ENCODE data around the gene GLO1.

DNA sequence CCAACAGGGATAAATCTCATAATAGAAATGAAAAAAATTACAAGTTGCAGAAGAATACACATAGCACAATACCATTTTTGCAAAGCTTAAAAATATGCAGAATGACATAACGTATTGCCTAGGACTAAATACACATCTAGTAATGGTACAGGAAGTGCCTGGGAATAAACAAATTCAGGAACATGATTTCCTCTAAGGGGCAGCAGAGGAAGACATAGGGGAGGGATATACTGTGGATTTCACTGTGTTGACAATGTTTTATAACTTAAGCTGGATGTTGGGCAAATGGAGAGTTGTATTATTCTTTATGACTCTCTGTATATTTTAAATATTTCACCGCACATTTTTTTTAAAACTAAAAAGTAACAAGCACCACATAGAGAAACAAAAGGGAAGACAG is 5.6 kb upstream of the GLO1 start:
- TF ChIP-seq, protein P1, sequence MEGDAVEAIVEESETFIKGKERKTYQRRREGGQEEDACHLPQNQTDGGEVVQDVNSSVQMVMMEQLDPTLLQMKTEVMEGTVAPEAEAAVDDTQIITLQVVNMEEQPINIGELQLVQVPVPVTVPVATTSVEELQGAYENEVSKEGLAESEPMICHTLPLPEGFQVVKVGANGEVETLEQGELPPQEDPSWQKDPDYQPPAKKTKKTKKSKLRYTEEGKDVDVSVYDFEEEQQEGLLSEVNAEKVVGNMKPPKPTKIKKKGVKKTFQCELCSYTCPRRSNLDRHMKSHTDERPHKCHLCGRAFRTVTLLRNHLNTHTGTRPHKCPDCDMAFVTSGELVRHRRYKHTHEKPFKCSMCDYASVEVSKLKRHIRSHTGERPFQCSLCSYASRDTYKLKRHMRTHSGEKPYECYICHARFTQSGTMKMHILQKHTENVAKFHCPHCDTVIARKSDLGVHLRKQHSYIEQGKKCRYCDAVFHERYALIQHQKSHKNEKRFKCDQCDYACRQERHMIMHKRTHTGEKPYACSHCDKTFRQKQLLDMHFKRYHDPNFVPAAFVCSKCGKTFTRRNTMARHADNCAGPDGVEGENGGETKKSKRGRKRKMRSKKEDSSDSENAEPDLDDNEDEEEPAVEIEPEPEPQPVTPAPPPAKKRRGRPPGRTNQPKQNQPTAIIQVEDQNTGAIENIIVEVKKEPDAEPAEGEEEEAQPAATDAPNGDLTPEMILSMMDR (IDR thresholded peaks at IDR 0.05): no peak
- no peak for TF ChIP-seq POLR2A (IDR thresholded peaks at IDR 0.05)

Measured in body of pancreas (tissue), 4 donors.